ENCODE results near the gene ALDH9A1. TPM values are rescaled to one million over a fixed set of nuclear protein-coding genes. Genes with fewer than 3 reads are reported as not detected.
"Not testable (repeated sequence)": the region's sequence is repeated elsewhere in the genome, so short reads cannot be mapped to it uniquely, and the experiment has no call there.

ALDH9A1 gene
- polyA plus RNA-seq (2013, experiment 1 of 2) = 46.4 TPM
- polyA plus RNA-seq (2013, experiment 2 of 2) = 48.8 TPM

- no peaks in the 10 kb centered on the region for H3K27me3 ChIP-seq (ENCODE audit: insufficient read depth, low read length)
- peak within 1 kb of the TSS; percentile 87 for H3K27ac ChIP-seq (ENCODE audit: low read depth, low read length)
- H3K4me3 ChIP-seq (ENCODE audit: low read length) = peak within 1 kb of the TSS; percentile 85
- H3K9ac ChIP-seq (ENCODE audit: low read depth, low read length) = peak within 1 kb of the TSS; percentile 92
- H3K9me3 ChIP-seq (ENCODE audit: insufficient read depth, low read depth, low read length) = no peaks in the 10 kb centered on the region; the same call in 1 of the 2 replicates
- H3K4me1 ChIP-seq (ENCODE audit: insufficient read depth, low read length) = peaks cover 9% of the 10 kb centered on the region
- peaks cover 7% of the 10 kb centered on the region for H3K36me3 ChIP-seq (ENCODE audit: insufficient read depth, low read length)
- WGBS = 1% methylated on average over 65 of the region's 65 CpGs
These were observed at the start of gene ALDH9A1 for GRCh38 chr1:165697881-165698760. Gene ALDH9A1 (minus strand): TSS chr1:165698562. CDS start chr1:165698558, 4 bp downstream.

- WGBS = 92% methylated on average over 8 of the region's 9 CpGs
These were observed 49.5 kb upstream of the ALDH9A1 start for GRCh38 chr1:165747632-165748447.

GRCh38 chr1:165744913-165745312 is 46.6 kb upstream of the ALDH9A1 start:
- peaks cover 32% of the 10 kb centered on the region for H3K36me3 ChIP-seq (ENCODE audit: insufficient read depth, low read length)
- not testable (repeated sequence) for H3K27me3 ChIP-seq (ENCODE audit: insufficient read depth, low read length); H3K9ac ChIP-seq (ENCODE audit: low read depth, low read length); H3K9me3 ChIP-seq (ENCODE audit: insufficient read depth, low read depth, low read length); H3K27ac ChIP-seq (ENCODE audit: low read depth, low read length); H3K4me3 ChIP-seq (ENCODE audit: low read length); H3K4me1 ChIP-seq (ENCODE audit: insufficient read depth, low read length)
- WGBS = 97% methylated on average over 1 of the region's 1 CpG

More at GRCh38 chr1:165747632-165748447, 49.5 kb upstream of the ALDH9A1 start:
- Histone ChIP-seq H3K4me1 (ENCODE audit: insufficient read depth, low read length) (no peaks in the 10 kb centered on the region), H3K36me3 (ENCODE audit: insufficient read depth, low read length) (peaks cover 19% of the 10 kb centered on the region), H3K9ac (ENCODE audit: low read depth, low read length) (no peak overlapping the region), H3K27ac (ENCODE audit: low read depth, low read length) (no peak overlapping the region), H3K27me3 (ENCODE audit: insufficient read depth, low read length) (no peaks in the 10 kb centered on the region), H3K9me3 (ENCODE audit: insufficient read depth, low read depth, low read length) (no peaks in the 10 kb centered on the region), H3K4me3 (ENCODE audit: low read length) (no peak overlapping the region)

GRCh38 chr1:165742194-165742593 is 43.8 kb upstream of the ALDH9A1 start:
- H3K9me3 ChIP-seq (ENCODE audit: insufficient read depth, low read depth, low read length) = no peaks in the 10 kb centered on the region
- no peaks in the 10 kb centered on the region for H3K27me3 ChIP-seq (ENCODE audit: insufficient read depth, low read length)
- H3K27ac ChIP-seq (ENCODE audit: low read depth, low read length) = no peak overlapping the region
- H3K36me3 ChIP-seq (ENCODE audit: insufficient read depth, low read length) = peaks cover 34% of the 10 kb centered on the region
- no peaks in the 10 kb centered on the region for H3K4me1 ChIP-seq (ENCODE audit: insufficient read depth, low read length)
- 94% methylated on average over 8 of the region's 8 CpGs for WGBS
- no peak overlapping the region for H3K4me3 ChIP-seq (ENCODE audit: low read length)
- no peak overlapping the region for H3K9ac ChIP-seq (ENCODE audit: low read depth, low read length)

GRCh38 chr1:165738794-165739193 is 40.4 kb upstream of the ALDH9A1 start:
- Histone ChIP-seq H3K36me3 (ENCODE audit: insufficient read depth, low read length) (peaks cover 36% of the 10 kb centered on the region), H3K4me3 (ENCODE audit: low read length) (no peak overlapping the region), H3K27ac (ENCODE audit: low read depth, low read length) (no peak overlapping the region), H3K4me1 (ENCODE audit: insufficient read depth, low read length) (no peaks in the 10 kb centered on the region), H3K9me3 (ENCODE audit: insufficient read depth, low read depth, low read length) (no peaks in the 10 kb centered on the region), H3K27me3 (ENCODE audit: insufficient read depth, low read length) (no peaks in the 10 kb centered on the region), H3K9ac (ENCODE audit: low read depth, low read length) (no peak overlapping the region)
- WGBS = 94% methylated on average over 1 of the region's 1 CpG

GRCh38 chr1:165737196-165737595 is 38.8 kb upstream of the ALDH9A1 start:
- H3K9ac ChIP-seq (ENCODE audit: low read depth, low read length) = no peak overlapping the region
- peaks cover 23% of the 10 kb centered on the region for H3K36me3 ChIP-seq (ENCODE audit: insufficient read depth, low read length)
- H3K4me1 ChIP-seq (ENCODE audit: insufficient read depth, low read length) = no peaks in the 10 kb centered on the region
- no peaks in the 10 kb centered on the region for H3K9me3 ChIP-seq (ENCODE audit: insufficient read depth, low read depth, low read length)
- no peak overlapping the region for H3K4me3 ChIP-seq (ENCODE audit: low read length)
- H3K27ac ChIP-seq (ENCODE audit: low read depth, low read length) = no peak overlapping the region
- no peaks in the 10 kb centered on the region for H3K27me3 ChIP-seq (ENCODE audit: insufficient read depth, low read length)

- H3K27me3 ChIP-seq (ENCODE audit: insufficient read depth, low read length) = no peaks in the 10 kb centered on the region
- H3K9me3 ChIP-seq (ENCODE audit: insufficient read depth, low read depth, low read length) = no peaks in the 10 kb centered on the region
- H3K36me3 ChIP-seq (ENCODE audit: insufficient read depth, low read length) = peaks cover 8% of the 10 kb centered on the region; the same call in 1 of the 2 replicates
- H3K27ac ChIP-seq (ENCODE audit: low read depth, low read length) = no peak overlapping the region
- H3K9ac ChIP-seq (ENCODE audit: low read depth, low read length) = no peak overlapping the region
- no peaks in the 10 kb centered on the region for H3K4me1 ChIP-seq (ENCODE audit: insufficient read depth, low read length)
- WGBS = 97% methylated on average over 2 of the region's 3 CpGs
- no peak overlapping the region for H3K4me3 ChIP-seq (ENCODE audit: low read length)
These were observed 36.5 kb upstream of the ALDH9A1 start for GRCh38 chr1:165734906-165735305.

- peaks cover 20% of the 10 kb centered on the region for H3K36me3 ChIP-seq (ENCODE audit: insufficient read depth, low read length)
- no CpG with 5 or more reads among the region's 2 CpGs for WGBS
- H3K27ac ChIP-seq (ENCODE audit: low read depth, low read length) = no peak overlapping the region
- no peak overlapping the region for H3K4me3 ChIP-seq (ENCODE audit: low read length)
- H3K9me3 ChIP-seq (ENCODE audit: insufficient read depth, low read depth, low read length) = no peaks in the 10 kb centered on the region
- no peak overlapping the region for H3K9ac ChIP-seq (ENCODE audit: low read depth, low read length)
- H3K4me1 ChIP-seq (ENCODE audit: insufficient read depth, low read length) = no peaks in the 10 kb centered on the region
- no peaks in the 10 kb centered on the region for H3K27me3 ChIP-seq (ENCODE audit: insufficient read depth, low read length)
These were observed 28.5 kb upstream of the ALDH9A1 start for GRCh38 chr1:165726841-165727240.

GRCh38 chr1:165726169-165726568 is 27.8 kb upstream of the ALDH9A1 start:
- Histone ChIP-seq H3K9me3 (ENCODE audit: insufficient read depth, low read depth, low read length) (no peaks in the 10 kb centered on the region), H3K9ac (ENCODE audit: low read depth, low read length) (no peak overlapping the region), H3K36me3 (ENCODE audit: insufficient read depth, low read length) (peaks cover 20% of the 10 kb centered on the region), H3K27me3 (ENCODE audit: insufficient read depth, low read length) (no peaks in the 10 kb centered on the region), H3K4me3 (ENCODE audit: low read length) (no peak overlapping the region), H3K27ac (ENCODE audit: low read depth, low read length) (no peak overlapping the region), H3K4me1 (ENCODE audit: insufficient read depth, low read length) (no peaks in the 10 kb centered on the region)
- no CpG with 5 or more reads among the region's 2 CpGs for WGBS

GRCh38 chr1:165717918-165718515 is 19.7 kb upstream of the ALDH9A1 start:
- 45% methylated on average over 4 of the region's 4 CpGs for WGBS
- Histone ChIP-seq H3K36me3 (ENCODE audit: insufficient read depth, low read length) (no peaks in the 10 kb centered on the region), H3K9me3 (ENCODE audit: insufficient read depth, low read depth, low read length) (no peaks in the 10 kb centered on the region), H3K27ac (ENCODE audit: low read depth, low read length) (no peak overlapping the region), H3K27me3 (ENCODE audit: insufficient read depth, low read length) (no peaks in the 10 kb centered on the region), H3K4me3 (ENCODE audit: low read length) (no peak overlapping the region), H3K9ac (ENCODE audit: low read depth, low read length) (no peak overlapping the region), H3K4me1 (ENCODE audit: insufficient read depth, low read length) (no peaks in the 10 kb centered on the region)
